ENCODE measurements around the gene FMNL2. TPM values are rescaled to one million over a fixed set of nuclear protein-coding genes. Genes with fewer than 3 reads are reported as not detected.

The FMNL2 gene
- total and polyA plus RNA-seq, 2 experiments from 2014 or later = 16.5 to 45.4 TPM

DNA sequence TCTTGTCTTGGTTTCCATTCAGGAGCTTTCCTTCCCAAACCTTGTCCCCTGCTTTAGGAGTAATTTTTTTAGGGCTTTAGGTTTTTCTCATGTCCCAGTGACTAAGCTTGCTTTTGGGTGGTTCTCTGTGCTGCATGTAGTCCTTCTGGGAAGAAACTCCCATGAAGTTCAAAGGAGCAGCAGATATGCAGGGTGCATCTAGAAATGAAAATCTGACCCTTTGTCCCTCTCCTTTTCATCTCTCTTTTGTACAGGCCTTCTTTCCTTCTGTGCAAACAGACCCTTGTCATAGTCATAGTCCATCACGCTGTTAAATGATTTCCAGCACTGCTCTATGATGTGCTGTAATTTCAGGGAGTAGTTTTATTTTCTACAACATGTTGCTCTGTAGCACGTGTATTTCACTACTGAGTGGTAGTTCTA lies 20.4 kb downstream of the FMNL2 start:
- H2AFZ ChIP-seq = no peak overlapping the region
- peaks cover 42% of the 10 kb centered on the region for H4K20me1 ChIP-seq (replicated peaks; ENCODE audit: insufficient read depth)
- H3K36me3 Mint-ChIP-seq (ENCODE audit: low read depth) = peaks cover 10% of the 10 kb centered on the region; the same call in 2 of the 3 replicates
- DNase-seq (ENCODE audit: low spot score) (no peak), ATAC-seq (no peak)
- TF ChIP-seq STAT1 (IDR thresholded peaks at IDR 0.05; ENCODE audit: unreplicated experiment) = no peak
- no peak for TF ChIP-seq NANOG (IDR thresholded peaks at IDR 0.05; ENCODE audit: borderline replicate concordance)
- no peak for TF ChIP-seq ZNF114 (CRISPR knock-in tag; IDR thresholded peaks at IDR 0.05)
- H3K4me3 ChIP-seq = no peak overlapping the region
- H3K4me3 Mint-ChIP-seq = no peak overlapping the region
- no peaks in the 10 kb centered on the region for H3K27me3 Mint-ChIP-seq (ENCODE audit: insufficient read depth, low read depth, poor library complexity)
- no peaks in the 10 kb centered on the region for H3K9me3 Mint-ChIP-seq
- no peak overlapping the region for H3K4me2 ChIP-seq
- no peaks in the 10 kb centered on the region for H3K9me2 ChIP-seq (ENCODE audit: insufficient read depth)
- H3K27ac ChIP-seq (ENCODE audit: low read depth) = no peak overlapping the region
- no peaks in the 10 kb centered on the region for H3K4me1 ChIP-seq (ENCODE audit: insufficient read depth)
- no peaks in the 10 kb centered on the region; the same call in 1 of the 3 replicates for H3K4me1 Mint-ChIP-seq
- no peaks in the 10 kb centered on the region for H3F3A ChIP-seq (replicated peaks; ENCODE audit: low read depth)
- no peaks in the 10 kb centered on the region for H3K27me3 ChIP-seq (ENCODE audit: insufficient read depth)
- H3K27ac Mint-ChIP-seq = no peak overlapping the region
- peaks cover 88% of the 10 kb centered on the region for H3K79me2 ChIP-seq (replicated peaks; ENCODE audit: insufficient read depth)
- H3K36me3 ChIP-seq (ENCODE audit: insufficient read depth) = no peaks in the 10 kb centered on the region

DNA sequence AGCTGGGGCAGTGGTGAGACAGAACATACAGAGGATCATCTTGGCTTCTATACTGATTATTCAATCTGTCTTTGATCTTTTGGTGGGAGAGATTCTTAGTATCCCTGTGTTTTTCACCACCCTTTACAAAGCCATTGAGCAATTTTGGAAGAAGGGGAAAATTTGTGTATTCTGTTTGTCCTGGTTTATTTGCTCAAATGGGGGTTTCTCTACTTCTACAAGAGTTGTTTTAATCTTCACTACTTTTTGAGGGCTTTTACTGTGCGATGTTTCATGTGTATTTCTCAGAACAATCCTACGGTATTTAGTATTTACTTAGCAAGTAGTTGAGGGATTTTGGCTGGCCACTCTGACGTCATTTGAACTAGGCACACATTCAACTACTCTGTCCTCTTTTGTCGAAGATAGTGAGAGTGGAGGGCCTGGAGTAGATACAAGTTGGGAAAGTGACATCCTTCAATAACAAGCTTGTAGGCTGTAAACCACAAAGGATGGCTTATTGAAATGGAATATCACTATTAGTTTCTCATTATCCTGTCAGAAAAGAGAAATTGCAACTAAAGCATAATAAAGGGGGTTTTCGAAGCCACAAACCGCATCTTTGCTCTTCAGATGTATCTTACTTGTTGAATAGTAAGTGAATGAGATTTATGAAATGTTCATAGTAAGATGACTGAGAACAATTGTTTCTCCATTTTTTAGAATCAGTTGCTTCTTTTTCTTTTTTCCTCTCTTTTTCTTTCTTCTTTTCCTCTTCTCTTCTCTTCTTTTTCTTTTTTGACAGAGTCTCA lies 24.8 kb downstream of the FMNL2 start:
- TF ChIP-seq EZH2phosphoT487 (IDR thresholded peaks at IDR 0.05; ENCODE audit: unreplicated experiment) (no peak), JUNB (IDR thresholded peaks at IDR 0.05; ENCODE audit: unreplicated experiment) (no peak), EZH2 (IDR thresholded peaks at IDR 0.05; ENCODE audit: low read depth, unreplicated experiment) (no peak), CREB1 (CRISPR knock-in tag; IDR thresholded peaks at IDR 0.05; ENCODE audit: low read depth) (no peak), POLR2AphosphoS5 (IDR thresholded peaks at IDR 0.05; ENCODE audit: low read depth) (no peak), STAT1 (IDR thresholded peaks at IDR 0.05; ENCODE audit: unreplicated experiment) (no peak)
- TF ChIP-seq, protein P1, sequence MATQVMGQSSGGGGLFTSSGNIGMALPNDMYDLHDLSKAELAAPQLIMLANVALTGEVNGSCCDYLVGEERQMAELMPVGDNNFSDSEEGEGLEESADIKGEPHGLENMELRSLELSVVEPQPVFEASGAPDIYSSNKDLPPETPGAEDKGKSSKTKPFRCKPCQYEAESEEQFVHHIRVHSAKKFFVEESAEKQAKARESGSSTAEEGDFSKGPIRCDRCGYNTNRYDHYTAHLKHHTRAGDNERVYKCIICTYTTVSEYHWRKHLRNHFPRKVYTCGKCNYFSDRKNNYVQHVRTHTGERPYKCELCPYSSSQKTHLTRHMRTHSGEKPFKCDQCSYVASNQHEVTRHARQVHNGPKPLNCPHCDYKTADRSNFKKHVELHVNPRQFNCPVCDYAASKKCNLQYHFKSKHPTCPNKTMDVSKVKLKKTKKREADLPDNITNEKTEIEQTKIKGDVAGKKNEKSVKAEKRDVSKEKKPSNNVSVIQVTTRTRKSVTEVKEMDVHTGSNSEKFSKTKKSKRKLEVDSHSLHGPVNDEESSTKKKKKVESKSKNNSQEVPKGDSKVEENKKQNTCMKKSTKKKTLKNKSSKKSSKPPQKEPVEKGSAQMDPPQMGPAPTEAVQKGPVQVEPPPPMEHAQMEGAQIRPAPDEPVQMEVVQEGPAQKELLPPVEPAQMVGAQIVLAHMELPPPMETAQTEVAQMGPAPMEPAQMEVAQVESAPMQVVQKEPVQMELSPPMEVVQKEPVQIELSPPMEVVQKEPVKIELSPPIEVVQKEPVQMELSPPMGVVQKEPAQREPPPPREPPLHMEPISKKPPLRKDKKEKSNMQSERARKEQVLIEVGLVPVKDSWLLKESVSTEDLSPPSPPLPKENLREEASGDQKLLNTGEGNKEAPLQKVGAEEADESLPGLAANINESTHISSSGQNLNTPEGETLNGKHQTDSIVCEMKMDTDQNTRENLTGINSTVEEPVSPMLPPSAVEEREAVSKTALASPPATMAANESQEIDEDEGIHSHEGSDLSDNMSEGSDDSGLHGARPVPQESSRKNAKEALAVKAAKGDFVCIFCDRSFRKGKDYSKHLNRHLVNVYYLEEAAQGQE (IDR thresholded peaks at IDR 0.05; ENCODE audit: unreplicated experiment) = no peak
- TF ChIP-seq, protein P2, sequence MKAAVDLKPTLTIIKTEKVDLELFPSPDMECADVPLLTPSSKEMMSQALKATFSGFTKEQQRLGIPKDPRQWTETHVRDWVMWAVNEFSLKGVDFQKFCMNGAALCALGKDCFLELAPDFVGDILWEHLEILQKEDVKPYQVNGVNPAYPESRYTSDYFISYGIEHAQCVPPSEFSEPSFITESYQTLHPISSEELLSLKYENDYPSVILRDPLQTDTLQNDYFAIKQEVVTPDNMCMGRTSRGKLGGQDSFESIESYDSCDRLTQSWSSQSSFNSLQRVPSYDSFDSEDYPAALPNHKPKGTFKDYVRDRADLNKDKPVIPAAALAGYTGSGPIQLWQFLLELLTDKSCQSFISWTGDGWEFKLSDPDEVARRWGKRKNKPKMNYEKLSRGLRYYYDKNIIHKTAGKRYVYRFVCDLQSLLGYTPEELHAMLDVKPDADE (IDR thresholded peaks at IDR 0.05) = no peak
- TF ChIP-seq, protein P3, sequence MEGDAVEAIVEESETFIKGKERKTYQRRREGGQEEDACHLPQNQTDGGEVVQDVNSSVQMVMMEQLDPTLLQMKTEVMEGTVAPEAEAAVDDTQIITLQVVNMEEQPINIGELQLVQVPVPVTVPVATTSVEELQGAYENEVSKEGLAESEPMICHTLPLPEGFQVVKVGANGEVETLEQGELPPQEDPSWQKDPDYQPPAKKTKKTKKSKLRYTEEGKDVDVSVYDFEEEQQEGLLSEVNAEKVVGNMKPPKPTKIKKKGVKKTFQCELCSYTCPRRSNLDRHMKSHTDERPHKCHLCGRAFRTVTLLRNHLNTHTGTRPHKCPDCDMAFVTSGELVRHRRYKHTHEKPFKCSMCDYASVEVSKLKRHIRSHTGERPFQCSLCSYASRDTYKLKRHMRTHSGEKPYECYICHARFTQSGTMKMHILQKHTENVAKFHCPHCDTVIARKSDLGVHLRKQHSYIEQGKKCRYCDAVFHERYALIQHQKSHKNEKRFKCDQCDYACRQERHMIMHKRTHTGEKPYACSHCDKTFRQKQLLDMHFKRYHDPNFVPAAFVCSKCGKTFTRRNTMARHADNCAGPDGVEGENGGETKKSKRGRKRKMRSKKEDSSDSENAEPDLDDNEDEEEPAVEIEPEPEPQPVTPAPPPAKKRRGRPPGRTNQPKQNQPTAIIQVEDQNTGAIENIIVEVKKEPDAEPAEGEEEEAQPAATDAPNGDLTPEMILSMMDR (conservative IDR thresholded peaks at IDR 0.05; ENCODE audit: low read depth in 2 of 2) = no peak
- H3F3A ChIP-seq (replicated peaks; ENCODE audit: low read depth) = no peaks in the 10 kb centered on the region
- ATAC-seq (no peak), DNase-seq (ENCODE audit: low spot score) (no peak)
- H3K27ac ChIP-seq (ENCODE audit: low read depth) = no peak overlapping the region
- Mint-ChIP-seq H3K4me1 (no peaks in the 10 kb centered on the region; the same call in 1 of the 3 replicates), H3K36me3 (ENCODE audit: low read depth) (peaks cover 5% of the 10 kb centered on the region; the same call in 2 of the 3 replicates), H3K9me3 (no peaks in the 10 kb centered on the region), H3K27ac (no peak overlapping the region), H3K27me3 (ENCODE audit: insufficient read depth, low read depth, poor library complexity) (no peaks in the 10 kb centered on the region), H3K4me3 (no peak overlapping the region)
- no peak overlapping the region for H3K4me2 ChIP-seq
- no peaks in the 10 kb centered on the region for H3K4me1 ChIP-seq (ENCODE audit: insufficient read depth)
- H2AFZ ChIP-seq = no peak overlapping the region
- H4K20me1 ChIP-seq (replicated peaks; ENCODE audit: insufficient read depth) = peaks cover 24% of the 10 kb centered on the region
- H3K36me3 ChIP-seq (ENCODE audit: insufficient read depth) = no peaks in the 10 kb centered on the region
- no peaks in the 10 kb centered on the region for H3K9me2 ChIP-seq (ENCODE audit: insufficient read depth)
- peaks cover 88% of the 10 kb centered on the region for H3K79me2 ChIP-seq (replicated peaks; ENCODE audit: insufficient read depth)
- no peak overlapping the region for H3K4me3 ChIP-seq
- no peaks in the 10 kb centered on the region for H3K27me3 ChIP-seq (ENCODE audit: insufficient read depth)
